Measurements from ENCODE around the gene ENDOV. TPM values are rescaled to one million over a fixed set of nuclear protein-coding genes. Genes with fewer than 3 reads are reported as not detected.

ENDOV gene
- total RNA-seq, 2 experiments from 2014 or later = 10.1 to 12.0 TPM

- no peak overlapping the region for H3K4me3 ChIP-seq (ENCODE audit: low read length)
- TF ChIP-seq CTCF (IDR thresholded peaks at IDR 0.05) = no peak
- Mint-ChIP-seq H3K27me3 (no peaks in the 10 kb centered on the region), H3K9me3 (no peaks in the 10 kb centered on the region), H3K36me3 (ENCODE audit: low read depth) (peaks cover 100% of the 10 kb centered on the region), H3K27ac (no peak overlapping the region), H3K4me3 (no peak overlapping the region), H3K4me1 (ENCODE audit: low read depth) (no peaks in the 10 kb centered on the region)
- H3K4me1 ChIP-seq (ENCODE audit: insufficient read depth, low read length) = no peaks in the 10 kb centered on the region
- ChIA-PET POLR2A (no interaction called here), CTCF (no interaction called here)
- DNase-seq = no peak
- intact Hi-C loops (cut with DNase I, micrococcal nuclease) = no loop called here
- ATAC-seq (ENCODE audit: poor library complexity) = no peak
- H3K27me3 ChIP-seq (ENCODE audit: control insufficient read depth in 1 of 2, insufficient read depth in 2 of 2, low read length in 2 of 2) = no peaks in the 10 kb centered on the region
- no peaks in the 10 kb centered on the region for H3K9me3 ChIP-seq (ENCODE audit: control insufficient read depth in 1 of 2, insufficient read depth in 1 of 2, low read length in 2 of 2)
- no peak overlapping the region for H3K27ac ChIP-seq (ENCODE audit: low read depth in 1 of 2, low read length in 2 of 2)
- peaks cover 100% of the 10 kb centered on the region for H3K36me3 ChIP-seq (ENCODE audit: insufficient read depth, low read length)
Observed at GRCh38 chr17:80380555-80381002, 34.4 kb upstream of the ENDOV start.

- no peaks in the 10 kb centered on the region for H3K4me1 ChIP-seq (ENCODE audit: insufficient read depth, low read length)
- intact Hi-C loops (cut with DNase I, micrococcal nuclease) = no loop called here
- TF ChIP-seq CTCF (IDR thresholded peaks at IDR 0.05) = no peak
- no peak overlapping the region for H3K4me3 Mint-ChIP-seq
- ChIA-PET POLR2A (no interaction called here), CTCF (no interaction called here)
- ATAC-seq (ENCODE audit: poor library complexity) (no peak), DNase-seq (no peak)
- no peaks in the 10 kb centered on the region for H3K27me3 ChIP-seq (ENCODE audit: control insufficient read depth in 1 of 2, insufficient read depth in 2 of 2, low read length in 2 of 2)
- no peaks in the 10 kb centered on the region for H3K27me3 Mint-ChIP-seq
- no peaks in the 10 kb centered on the region for H3K9me3 ChIP-seq (ENCODE audit: control insufficient read depth in 1 of 2, insufficient read depth in 1 of 2, low read length in 2 of 2)
- peaks cover 100% of the 10 kb centered on the region for H3K36me3 ChIP-seq (ENCODE audit: insufficient read depth, low read length)
- H3K9me3 Mint-ChIP-seq = no peaks in the 10 kb centered on the region
- no peak overlapping the region for H3K27ac Mint-ChIP-seq
- no peak overlapping the region for H3K4me3 ChIP-seq (ENCODE audit: low read length)
- H3K36me3 Mint-ChIP-seq (ENCODE audit: low read depth) = peaks cover 100% of the 10 kb centered on the region
- no peaks in the 10 kb centered on the region for H3K4me1 Mint-ChIP-seq (ENCODE audit: low read depth)
- no peak overlapping the region for H3K27ac ChIP-seq (ENCODE audit: low read depth in 1 of 2, low read length in 2 of 2)
Observed at GRCh38 chr17:80381416-80381923, 33.5 kb upstream of the ENDOV start.

GRCh38 chr17:80382446-80382845, 32.5 kb upstream of the ENDOV start:
- no peak for DNase-seq
- H3K4me3 Mint-ChIP-seq = no peak overlapping the region
- POLR2A ChIA-PET = no interaction called here

More at GRCh38 chr17:80382446-80382845, 32.5 kb upstream of the ENDOV start:
- H3K27ac Mint-ChIP-seq = no peak overlapping the region
- Histone ChIP-seq H3K4me1 (ENCODE audit: insufficient read depth, low read length) (no peaks in the 10 kb centered on the region), H3K27me3 (ENCODE audit: control insufficient read depth in 1 of 2, insufficient read depth in 2 of 2, low read length in 2 of 2) (no peaks in the 10 kb centered on the region), H3K36me3 (ENCODE audit: insufficient read depth, low read length) (peaks cover 100% of the 10 kb centered on the region), H3K4me3 (ENCODE audit: low read length) (no peak overlapping the region), H3K9me3 (ENCODE audit: control insufficient read depth in 1 of 2, insufficient read depth in 1 of 2, low read length in 2 of 2) (no peaks in the 10 kb centered on the region), H3K27ac (ENCODE audit: low read depth in 1 of 2, low read length in 2 of 2) (no peak overlapping the region)
- TF ChIP-seq CTCF (IDR thresholded peaks at IDR 0.05) = no peak
- H3K36me3 Mint-ChIP-seq (ENCODE audit: low read depth) = peaks cover 98% of the 10 kb centered on the region
- CTCF ChIA-PET = interaction anchor here (0.7 kb wide), 1 partner anchor 11 kb away, joined by 3 read pairs; no protein-coding TSS in a partner anchor
- no peak for ATAC-seq (ENCODE audit: poor library complexity)
- intact Hi-C loops (cut with DNase I, micrococcal nuclease) = no loop called here
- H3K4me1 Mint-ChIP-seq (ENCODE audit: low read depth) = no peaks in the 10 kb centered on the region
- H3K27me3 Mint-ChIP-seq = no peaks in the 10 kb centered on the region
- H3K9me3 Mint-ChIP-seq = no peaks in the 10 kb centered on the region

Data from CD4-positive, alpha-beta T cell (primary cell).